Uterus (tissue), 4 donors: ENCODE measurements around the gene COQ6. TPM values are rescaled to one million over a fixed set of nuclear protein-coding genes. Genes with fewer than 3 reads are reported as not detected.

ENCODE experiments used
- DNase-seq, 2 donors: peaks; one replicate each; pipeline ENCODE4 v3.0.0-alpha.2; 2019 to 2020
- H3K27ac ChIP-seq, 2 donors: fragments of 200-600 bp; sonication (generic); 1 replicate in 1 of 2; 2 replicates in 1 of 2; pipeline ENCODE4 v1.5.1; 2016 to 2018
- H3K27me3 ChIP-seq, 2 donors: fragments of 200-600 bp; sonication (generic); one replicate each; pipeline ENCODE4 v1.5.1; 2018 to 2019; ENCODE audit warnings: control low read depth in 1 of 2
- H3K36me3 ChIP-seq, 2 donors: fragments of 200-600 bp; sonication (generic); one replicate each; pipeline ENCODE4 v1.5.1; 2019; ENCODE audit warnings: control low read depth in 1 of 2
- H3K4me1 ChIP-seq, 2 donors: fragments of 200-600 bp; sonication (generic); one replicate each; pipeline ENCODE4 v1.5.1; 2018 to 2019; ENCODE audit warnings: control low read depth in 1 of 2
- H3K4me3 ChIP-seq, 2 donors: fragments of 200-600 bp; sonication (generic); 1 replicate in 1 of 2; 2 replicates in 1 of 2; pipeline ENCODE4 v1.5.1; 2018 to 2019; ENCODE audit warnings: mild to moderate bottlenecking in 1 of 2
- H3K9me3 ChIP-seq, 2 donors: fragments of 200-600 bp; sonication (generic); one replicate each; pipeline ENCODE4 v1.5.1; 2019; ENCODE audit warnings: control low read depth in 1 of 2
- POLR2A ChIP-seq, 2 donors: fragments of 450-650 bp; IDR thresholded peaks; one replicate each; pipeline ENCODE4 v1.6.1; 2016; ENCODE audit warnings: antibody characterized with exemption in 2 of 2, mild to moderate bottlenecking in 1 of 2, moderate library complexity in 1 of 2
- intact Hi-C: fragments of 100-400 bp; cut with DNase I; formaldehyde crosslinking; loops from one replicate; pipeline ENCODE4 v1.15.1; 2023; ENCODE audit warnings: low total_unique reads
- small RNA-seq: library from RNA; depleted of rRNA; stranded (forward); fragments of <200 nt; gene quantifications from one replicate; pipeline ENCODE3, GENCODE V24; 2016
- total RNA-seq, 4 donors: library from RNA; depleted of rRNA in 3 of 4; stranded (reverse); fragments of >200 nt in 3 of 4; gene quantifications; one replicate each; pipeline versions ENCODE4 v1.1.0 to v1.2.4, GENCODE V29; 2014 to 2023
- TF ChIP-seq, protein P1 (sequence below), 4 experiments: fragments of 200-600 bp in 2 of 4; fragments of 450-650 bp in 2 of 4; sonication (generic) in 2 of 4; IDR thresholded peaks; one replicate each; pipeline ENCODE4 v1.5.1; 2016 to 2019; ENCODE audit warnings: antibody characterized with exemption in 4 of 4, mild to moderate bottlenecking in 2 of 4, moderate library complexity in 1 of 4
- donor health status: DM: yes; HTN: yes; CAD: no.

Gene COQ6
- total RNA-seq, 4 donors from 2014 or later = 18.5 to 103 (median 30.0) TPM

DNA sequence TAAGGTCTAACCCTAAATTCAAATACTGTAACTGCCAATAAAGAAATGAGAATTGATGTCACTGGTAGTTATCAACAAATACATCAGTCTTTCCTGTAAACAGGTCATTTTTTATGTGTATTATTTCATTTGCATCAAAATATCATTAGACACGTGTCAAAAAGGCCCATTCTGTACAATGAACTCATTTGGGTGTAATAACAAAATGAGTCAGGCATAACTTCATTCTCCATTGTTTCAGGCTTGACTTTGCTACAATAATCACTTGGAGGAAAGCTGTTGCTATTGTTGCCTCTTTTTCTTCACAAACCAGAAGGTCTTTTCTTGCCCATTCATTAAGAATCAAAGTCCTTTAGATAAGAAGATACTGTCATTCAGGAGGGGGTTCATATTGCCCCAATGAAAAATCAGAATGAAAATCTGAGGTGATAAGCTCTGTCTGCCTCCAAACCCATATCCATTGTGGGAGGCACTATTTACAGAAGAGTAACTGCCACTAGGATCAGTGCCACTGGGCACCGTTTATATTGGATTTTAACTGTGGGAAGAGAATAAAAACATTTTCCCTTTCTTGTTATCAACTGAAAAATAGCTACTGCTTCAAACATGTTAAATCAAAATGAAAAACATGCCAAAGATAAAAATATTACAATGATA, 58.9 kb downstream of the COQ6 start:
- Histone ChIP-seq H3K27me3 (no peaks in the 10 kb centered on the region), H3K4me3 (no peak overlapping the region), H3K9me3 (no peaks in the 10 kb centered on the region), H3K27ac (no peak overlapping the region), H3K36me3 (no peaks in the 10 kb centered on the region), H3K4me1 (no peaks in the 10 kb centered on the region)
- DNase-seq = no peak
- TF ChIP-seq POLR2A (IDR thresholded peaks at IDR 0.05) = no peak
- TF ChIP-seq, protein P1, sequence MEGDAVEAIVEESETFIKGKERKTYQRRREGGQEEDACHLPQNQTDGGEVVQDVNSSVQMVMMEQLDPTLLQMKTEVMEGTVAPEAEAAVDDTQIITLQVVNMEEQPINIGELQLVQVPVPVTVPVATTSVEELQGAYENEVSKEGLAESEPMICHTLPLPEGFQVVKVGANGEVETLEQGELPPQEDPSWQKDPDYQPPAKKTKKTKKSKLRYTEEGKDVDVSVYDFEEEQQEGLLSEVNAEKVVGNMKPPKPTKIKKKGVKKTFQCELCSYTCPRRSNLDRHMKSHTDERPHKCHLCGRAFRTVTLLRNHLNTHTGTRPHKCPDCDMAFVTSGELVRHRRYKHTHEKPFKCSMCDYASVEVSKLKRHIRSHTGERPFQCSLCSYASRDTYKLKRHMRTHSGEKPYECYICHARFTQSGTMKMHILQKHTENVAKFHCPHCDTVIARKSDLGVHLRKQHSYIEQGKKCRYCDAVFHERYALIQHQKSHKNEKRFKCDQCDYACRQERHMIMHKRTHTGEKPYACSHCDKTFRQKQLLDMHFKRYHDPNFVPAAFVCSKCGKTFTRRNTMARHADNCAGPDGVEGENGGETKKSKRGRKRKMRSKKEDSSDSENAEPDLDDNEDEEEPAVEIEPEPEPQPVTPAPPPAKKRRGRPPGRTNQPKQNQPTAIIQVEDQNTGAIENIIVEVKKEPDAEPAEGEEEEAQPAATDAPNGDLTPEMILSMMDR (IDR thresholded peaks at IDR 0.05) = no peak
- intact Hi-C loops = no loop called here

Small RNA genes within 50 kb of the gene (small RNA-seq; reads per million reads assigned to genes)
- gene AC005480.2 = not detected
- not detected for gene RF00019

Other genes with a start within 250 kb of the COQ6 start
- 10 to 100 TPM; 12.6 to 58.0 (median 39.4) TPM for gene PNMA1, start 235.9 kb upstream of the COQ6 start, total RNA-seq
- 10 to 100 TPM in 2 of 4 donors, 1 to 10 TPM in 1, under 1 TPM in 1; 0.59 to 19.0 (median 11.0) TPM for gene PTGR2, start 98.5 kb upstream of the COQ6 start, total RNA-seq
- 10 to 100 TPM; 48.8 to 93.7 (median 58.2) TPM for gene ZNF410, start 63.4 kb upstream of the COQ6 start, total RNA-seq
- 1 to 10 TPM in 3 of 4 donors, under 1 TPM in 1; 0.29 to 10.0 (median 4.9) TPM for gene FAM161B, start 208 bp upstream of the COQ6 start, total RNA-seq
- gene ENTPD5, start 69.0 kb downstream of the COQ6 start, total RNA-seq = 100 to 1,000 TPM in 1 of 4 donors, 10 to 100 TPM in 2, under 1 TPM in 1; 0.59 to 285 (median 14.0) TPM
- gene BBOF1, start 69.0 kb downstream of the COQ6 start, total RNA-seq = 10 to 100 TPM; 14.0 to 22.0 (median 15.0) TPM
- 10 to 100 TPM in 3 of 4 donors, 1 to 10 TPM in 1; 10.0 to 85.0 (median 49.5) TPM for gene ALDH6A1, start 134.2 kb downstream of the COQ6 start, total RNA-seq
- 10 to 100 TPM in 3 of 4 donors, 1 to 10 TPM in 1; 4.4 to 12.7 (median 11.7) TPM for gene LIN52, start 134.7 kb downstream of the COQ6 start, total RNA-seq